RPMI7951 (cell line): ENCODE results near the gene PCBD2. TPM values are rescaled to one million over a fixed set of nuclear protein-coding genes. Genes with fewer than 3 reads are reported as not detected.
"Not testable (repeated sequence)": the region's sequence is repeated elsewhere in the genome, so short reads cannot be mapped to it uniquely, and the experiment has no call there.

Experiments used
- DNase-seq: peaks from one replicate; pipeline ENCODE4 v3.0.0-alpha.2; 2012; ENCODE audit warnings: low read depth
- total RNA-seq: library from RNA; depleted of rRNA; stranded (reverse); fragments of >200 nt; shearing (Covaris generic); gene quantifications from 2 replicates; pipeline ENCODE4 v1.2.3, GENCODE V29; 2014; rRNA removed

The PCBD2 gene
- 4.1 and 4.9 TPM in 2 replicates for total RNA-seq

DNA sequence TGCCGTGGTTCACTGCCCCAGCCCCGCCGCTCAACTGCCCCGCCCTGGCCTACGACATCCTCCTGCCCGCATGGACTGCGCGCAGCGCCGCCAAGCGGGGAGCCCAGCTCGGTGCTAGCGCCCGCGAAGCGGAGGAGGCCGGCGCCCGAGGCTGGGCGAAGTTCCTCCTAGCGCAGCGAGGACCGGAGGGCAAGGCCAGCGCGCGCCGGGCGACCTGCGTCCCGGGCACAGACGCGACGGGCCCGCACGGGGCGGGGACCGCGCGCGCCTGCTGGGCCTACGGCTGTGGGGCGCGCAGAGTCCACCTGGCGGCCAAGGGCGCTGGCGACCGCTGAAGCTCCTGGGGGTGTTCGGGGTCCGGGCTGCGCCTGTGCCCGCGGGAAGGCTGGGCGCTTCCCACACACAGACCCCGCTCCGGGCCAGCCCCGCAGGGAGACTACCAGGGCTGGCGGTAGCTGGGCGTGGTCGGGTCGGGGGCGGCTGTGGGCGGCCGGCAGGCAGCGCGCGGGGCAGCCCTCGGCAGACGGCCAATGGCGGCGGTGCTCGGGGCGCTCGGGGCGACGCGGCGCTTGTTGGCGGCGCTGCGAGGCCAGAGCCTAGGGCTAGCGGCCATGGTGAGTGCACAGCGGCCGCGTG is at the start of gene PCBD2:
PCBD2 (plus strand) TSS at position 522 of the 636 bp plus-strand sequence; CDS start at position 531, 9 bp downstream.
- DNase-seq = peak; percentile 84

DNA sequence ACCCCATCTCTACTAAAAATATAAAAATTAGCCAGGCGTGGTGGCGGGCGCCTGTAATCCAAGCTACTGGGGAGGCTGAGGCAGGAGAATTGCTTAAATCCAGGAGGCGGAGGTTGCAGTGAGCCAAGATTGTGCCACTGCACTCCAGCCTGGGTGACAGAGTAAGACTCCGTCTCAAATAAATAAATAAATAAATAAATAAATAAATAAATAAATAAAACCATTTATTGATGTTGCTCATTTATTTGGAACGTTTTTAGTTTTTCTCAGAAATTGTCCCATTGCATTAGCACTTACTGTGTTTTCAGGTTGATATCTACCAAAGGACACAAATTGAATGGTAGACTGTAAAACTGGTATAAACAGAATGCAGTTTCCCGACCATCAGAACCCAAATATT is 48.5 kb upstream of the PCBD2 start:
- not testable (repeated sequence) for DNase-seq

DNA sequence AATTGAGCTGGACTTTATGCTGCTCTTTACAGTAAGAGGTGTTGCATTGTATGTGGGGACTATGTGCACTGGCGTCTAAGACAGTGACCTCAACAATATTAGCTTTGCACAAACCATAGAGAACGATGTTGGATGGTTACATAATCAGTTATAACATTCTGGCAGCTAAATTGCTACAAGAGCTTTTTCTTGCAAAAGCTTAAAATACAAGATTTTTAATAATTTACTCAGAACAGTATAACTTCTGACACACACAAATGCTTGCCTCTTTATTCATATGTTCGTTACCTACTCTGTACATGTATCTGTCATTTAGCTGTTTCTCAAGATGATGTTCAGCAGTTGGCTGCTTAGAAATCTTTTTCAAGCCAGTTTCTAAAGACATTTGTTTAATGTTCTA is 47.5 kb upstream of the PCBD2 start:
- no peak for DNase-seq

DNA sequence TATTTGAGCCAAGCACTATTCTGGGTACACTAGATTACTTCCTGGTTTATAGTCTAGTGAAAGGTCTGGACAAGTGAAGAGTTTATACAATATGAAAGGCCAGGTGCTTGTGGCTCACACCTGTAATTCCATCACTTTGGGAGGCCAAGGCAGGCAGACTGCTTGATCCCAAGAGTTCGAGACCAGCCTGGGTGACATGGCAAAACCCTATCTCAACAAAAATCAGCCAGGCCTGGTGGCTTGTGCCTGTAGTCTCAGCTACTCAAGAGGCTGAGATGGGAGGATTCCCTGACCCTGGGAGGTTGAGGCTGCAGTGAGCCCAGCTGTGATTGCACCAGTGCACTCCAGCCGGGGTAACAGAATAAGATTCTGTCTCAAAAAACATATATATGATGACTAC is 40.2 kb upstream of the PCBD2 start:
- DNase-seq = no peak

DNA sequence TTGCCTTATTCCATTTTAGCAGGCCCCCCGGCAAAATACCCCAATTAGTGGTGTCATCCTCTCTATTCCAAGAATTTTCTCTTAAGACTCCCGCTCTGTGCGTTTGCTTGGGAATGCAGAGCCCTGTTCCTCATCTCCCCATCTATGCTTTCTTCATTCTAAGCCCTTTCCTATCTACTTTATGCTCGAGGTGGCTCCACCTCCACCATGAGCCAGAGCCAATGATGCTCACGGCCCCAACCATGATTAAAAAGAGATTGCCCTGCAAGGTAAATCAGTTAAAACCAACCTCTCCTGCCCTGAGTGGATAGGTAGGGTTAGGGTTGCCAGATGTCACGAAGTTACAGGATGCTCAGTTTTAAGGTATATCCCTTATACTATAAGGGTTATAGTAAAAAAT is 31.4 kb upstream of the PCBD2 start:
- DNase-seq = peak; percentile 22

DNA sequence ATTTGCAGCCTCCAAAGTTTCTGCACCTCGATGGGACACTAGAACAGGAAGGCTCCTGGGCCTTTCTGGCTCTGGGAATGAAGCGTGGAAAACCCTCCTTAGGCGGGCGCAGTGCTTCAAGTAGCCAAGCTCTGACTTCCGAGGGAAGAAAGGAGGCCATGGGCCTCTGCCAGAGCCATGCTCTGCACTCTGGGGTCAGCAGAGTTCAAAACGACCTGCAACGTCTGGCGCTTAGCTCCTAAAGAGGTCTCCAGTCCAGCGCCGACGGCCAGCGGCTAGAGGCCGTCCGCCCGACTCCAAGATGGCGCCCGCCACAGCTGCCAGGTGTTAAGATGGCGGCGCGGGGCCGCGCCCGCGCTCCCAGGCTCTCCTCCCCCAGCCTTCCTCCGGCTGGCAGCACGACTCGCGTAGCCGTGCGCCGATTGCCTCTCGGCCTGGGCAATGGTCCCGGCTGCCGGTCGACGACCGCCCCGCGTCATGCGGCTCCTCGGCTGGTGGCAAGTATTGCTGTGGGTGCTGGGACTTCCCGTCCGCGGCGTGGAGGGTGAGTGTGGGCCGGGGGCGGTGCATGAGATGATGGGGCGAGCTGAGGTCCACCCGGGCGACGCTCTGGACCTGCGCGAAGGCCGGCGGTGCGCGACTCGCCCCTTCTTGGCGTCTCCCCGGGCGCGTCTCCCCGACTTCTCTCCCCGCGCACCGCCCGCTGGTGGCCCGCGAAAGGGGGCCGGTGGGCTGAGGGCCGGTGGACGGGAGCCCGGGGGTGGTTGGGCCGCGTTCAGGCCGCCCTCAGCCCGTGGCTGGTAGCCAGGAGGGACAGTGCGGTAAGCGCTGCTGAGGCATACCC is 30.7 kb upstream of the PCBD2 start, which contains the start of gene TXNDC15:
TXNDC15 (plus strand) TSS at position 385 of the 844 bp plus-strand sequence; CDS start at position 442, 57 bp downstream.
- peak; percentile 78 for DNase-seq

DNA sequence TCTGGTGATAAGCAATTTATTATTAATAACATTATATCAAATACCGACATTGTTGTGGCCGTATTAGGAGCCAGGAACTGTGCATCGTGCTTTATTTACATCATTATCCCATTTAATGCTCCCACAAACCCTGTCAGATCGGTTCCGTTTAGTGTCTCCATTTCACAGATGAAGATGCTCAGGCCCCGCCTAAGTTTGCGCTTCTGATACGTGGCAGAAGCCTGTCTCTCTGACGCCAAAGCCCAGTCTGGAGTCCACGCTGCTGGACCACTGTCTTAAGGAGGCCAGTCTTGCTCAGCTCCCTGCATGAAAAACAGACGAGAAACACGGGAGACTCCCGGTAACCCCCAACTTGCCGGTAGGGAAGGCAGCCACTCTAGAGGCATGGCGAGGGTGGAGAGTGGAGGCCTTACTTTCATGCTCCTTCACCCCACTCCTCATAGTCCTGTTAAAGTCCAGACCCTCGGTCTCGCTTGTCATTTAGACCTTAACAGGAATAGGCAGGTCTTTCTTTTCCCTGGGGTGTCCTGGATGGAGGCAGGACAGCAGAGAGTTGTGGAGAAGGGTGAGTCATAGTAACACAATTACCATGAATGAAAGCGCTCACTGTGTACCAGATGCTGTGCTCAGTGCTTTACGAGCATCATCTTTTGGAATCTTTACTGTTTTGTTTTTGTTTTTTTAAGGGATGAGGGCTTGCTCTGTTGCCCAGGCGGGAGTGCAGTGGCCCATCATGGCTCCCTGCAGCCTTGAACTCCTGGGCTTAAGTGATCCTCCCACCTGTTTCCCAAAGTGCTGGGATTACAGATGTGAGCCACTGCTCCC is 29.9 kb upstream of the PCBD2 start:
- peak; percentile 86 for DNase-seq

- DNase-seq = no peak
Observed at GRCh38 chr5:134877159-134877558, 27.8 kb upstream of the PCBD2 start.

DNA sequence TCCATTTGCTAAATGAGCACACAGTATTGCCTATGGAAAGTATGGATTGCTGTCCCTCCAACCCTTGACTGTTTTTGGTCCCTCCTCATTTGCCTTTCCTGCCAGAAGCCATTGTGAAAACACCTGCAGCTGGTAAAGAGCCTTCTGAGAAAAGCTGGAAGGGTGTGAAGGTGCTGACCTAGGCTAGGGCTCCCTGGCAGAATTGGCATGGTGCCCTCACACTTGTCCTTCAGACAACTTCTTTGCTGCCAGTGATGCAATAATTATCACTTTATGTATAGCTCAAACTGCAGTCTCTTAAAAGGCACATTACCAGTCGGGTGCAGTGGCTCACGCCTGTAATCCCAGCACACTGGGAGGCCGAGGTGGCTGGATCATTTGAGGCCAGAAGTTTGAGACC is 26.5 kb upstream of the PCBD2 start:
- DNase-seq = no peak

GRCh38 chr5:134879456-134879855 is 25.5 kb upstream of the PCBD2 start:
- no peak for DNase-seq

DNA sequence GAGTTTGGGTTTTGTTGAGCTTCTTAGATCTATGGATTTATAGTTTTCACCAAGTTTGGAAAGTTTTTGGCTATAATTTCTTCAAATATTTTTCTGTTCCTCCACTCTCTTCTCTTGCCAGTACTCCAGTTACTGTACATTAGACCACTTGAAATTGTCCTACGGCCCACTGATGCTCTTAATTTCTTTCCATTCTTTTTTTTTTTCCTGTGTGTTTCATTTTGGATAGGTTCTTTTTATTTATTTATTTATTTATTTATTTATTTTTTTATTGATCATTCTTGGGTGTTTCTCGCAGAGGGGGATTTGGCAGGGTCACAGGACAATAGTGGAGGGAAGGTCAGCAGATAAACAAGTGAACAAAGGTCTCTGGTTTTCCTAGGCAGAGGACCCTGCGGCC is 24.0 kb upstream of the PCBD2 start:
- not testable (repeated sequence) for DNase-seq

- not testable (repeated sequence) for DNase-seq
Observed at GRCh38 chr5:134881711-134882110, 23.2 kb upstream of the PCBD2 start.

DNA sequence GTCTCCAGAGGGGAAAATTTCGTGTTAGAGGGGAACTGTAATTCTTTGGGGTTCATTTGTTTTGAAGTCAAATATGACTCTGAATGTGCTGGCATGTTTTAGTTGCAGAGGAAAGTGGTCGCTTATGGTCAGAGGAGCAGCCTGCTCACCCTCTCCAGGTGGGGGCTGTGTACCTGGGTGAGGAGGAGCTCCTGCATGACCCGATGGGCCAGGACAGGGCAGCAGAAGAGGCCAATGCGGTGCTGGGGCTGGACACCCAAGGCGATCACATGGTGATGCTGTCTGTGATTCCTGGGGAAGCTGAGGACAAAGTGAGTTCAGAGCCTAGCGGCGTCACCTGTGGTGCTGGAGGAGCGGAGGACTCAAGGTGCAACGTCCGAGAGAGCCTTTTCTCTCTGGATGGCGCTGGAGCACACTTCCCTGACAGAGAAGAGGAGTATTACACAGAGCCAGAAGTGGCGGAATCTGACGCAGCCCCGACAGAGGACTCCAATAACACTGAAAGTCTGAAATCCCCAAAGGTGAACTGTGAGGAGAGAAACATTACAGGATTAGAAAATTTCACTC is 17.3 kb upstream of the PCBD2 start:
- DNase-seq = no peak

DNA sequence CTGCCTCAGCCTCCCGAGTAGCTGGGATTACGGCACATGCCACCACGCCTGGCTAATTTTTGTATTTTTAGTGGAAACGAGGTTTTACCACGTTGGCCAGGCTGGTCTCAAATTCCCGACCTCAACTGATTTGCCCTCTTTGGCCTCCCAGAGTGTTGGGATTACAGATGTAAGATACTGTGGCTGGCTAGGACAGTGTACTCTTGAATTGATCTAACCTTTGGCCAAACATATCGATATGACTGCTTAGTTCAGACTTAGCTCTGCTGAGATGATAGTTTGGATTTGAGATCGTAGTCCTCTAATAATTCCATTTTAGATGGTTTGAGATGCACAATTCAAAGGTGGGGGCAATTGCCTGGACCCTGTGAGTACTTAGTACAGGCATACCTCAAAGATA is 15.6 kb upstream of the PCBD2 start:
- no peak for DNase-seq

DNA sequence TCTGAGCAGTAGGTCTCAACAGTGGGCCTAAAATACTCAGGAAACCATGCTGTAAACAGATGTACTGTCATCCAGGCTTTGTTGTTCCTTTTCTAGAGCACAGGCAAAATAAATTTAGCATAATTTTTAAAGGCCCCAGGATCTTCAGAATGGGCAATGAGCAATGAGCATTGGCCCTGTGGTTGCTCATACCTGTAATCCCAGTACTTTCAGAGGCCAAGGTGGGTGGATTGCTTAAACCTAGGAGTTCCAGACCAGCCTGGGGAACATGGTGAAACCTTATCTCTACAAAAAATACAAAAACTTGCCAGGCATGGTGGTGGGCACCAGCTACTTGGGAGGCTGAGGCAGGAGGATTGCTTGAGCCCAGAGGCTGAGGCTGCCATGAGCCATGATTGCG is 13.5 kb upstream of the PCBD2 start:
- no peak for DNase-seq

- DNase-seq = no peak
Observed at GRCh38 chr5:134892282-134892681, 12.6 kb upstream of the PCBD2 start.

- no peak for DNase-seq
Observed at GRCh38 chr5:134892926-134893325, 12.0 kb upstream of the PCBD2 start.

DNA sequence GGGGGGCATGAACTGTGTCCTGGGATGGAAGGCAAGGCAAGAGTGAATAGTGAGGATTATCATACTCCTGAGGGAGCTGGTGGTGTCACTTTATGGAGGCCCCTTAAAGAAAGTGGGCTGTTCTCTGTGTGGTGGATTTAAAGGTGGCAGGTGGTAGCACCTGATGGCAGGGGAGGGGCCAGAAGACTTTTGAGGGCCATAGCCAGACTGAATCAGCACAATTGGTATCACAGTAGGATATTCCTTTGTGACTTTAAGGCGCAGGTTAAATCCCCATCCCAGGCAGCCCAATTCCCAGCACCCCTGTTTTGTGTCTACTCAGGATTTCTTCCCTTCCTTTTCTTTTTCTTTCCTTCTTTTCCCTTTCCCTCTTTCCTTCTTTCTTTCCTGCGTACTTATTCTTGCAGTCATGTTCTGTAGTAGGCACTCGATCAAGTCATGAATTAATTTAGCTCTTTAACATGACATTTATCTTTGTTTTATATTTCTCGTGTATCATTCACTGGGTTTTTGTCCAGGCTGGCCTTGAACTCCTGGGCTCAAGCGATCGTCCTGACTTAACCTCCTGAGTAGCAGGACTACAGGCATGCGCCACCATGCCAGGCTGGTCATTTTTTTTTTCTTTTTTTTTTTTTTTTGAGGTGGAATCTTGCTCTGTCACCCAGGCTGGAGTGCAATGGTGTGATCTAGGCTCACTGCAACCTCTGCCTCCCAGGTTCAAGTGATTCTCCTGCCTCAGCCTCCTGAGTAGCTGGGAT is 11.0 kb upstream of the PCBD2 start:
- DNase-seq = no peak

DNA sequence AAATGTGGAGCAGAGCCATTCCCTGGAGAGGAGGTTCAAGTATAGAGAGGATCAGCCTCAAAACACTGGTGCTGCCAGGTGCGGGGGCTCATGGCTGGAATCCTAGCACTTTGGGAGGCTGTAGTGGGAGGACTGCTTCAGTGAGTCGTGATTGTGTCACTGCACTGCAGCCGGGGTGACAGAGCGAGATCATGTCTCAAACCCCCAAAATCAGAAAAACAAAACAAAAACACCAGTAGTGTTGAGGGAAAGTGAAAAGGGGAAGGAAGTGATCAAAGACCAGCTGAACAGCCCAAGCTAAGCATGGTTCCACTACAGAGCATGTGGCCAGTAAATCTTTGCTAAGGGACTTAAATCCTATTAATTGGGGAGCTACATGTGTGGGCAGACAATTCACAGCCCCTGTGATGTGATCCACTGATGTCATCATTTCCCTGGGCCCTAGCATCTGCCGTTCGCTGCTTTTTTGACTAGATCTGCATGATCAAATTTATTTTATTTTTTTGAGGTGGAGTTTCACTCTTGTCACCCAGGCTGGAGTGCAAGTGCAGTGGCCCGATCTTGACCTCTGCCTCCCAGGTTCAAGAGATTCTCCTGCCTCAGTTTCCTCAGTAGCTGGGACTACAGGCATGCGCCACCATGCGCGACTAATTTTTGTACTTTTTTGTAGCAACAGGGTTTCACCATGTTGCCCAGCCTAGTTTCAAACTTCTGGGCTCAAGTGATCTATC is 2.7 kb upstream of the PCBD2 start:
- no peak for DNase-seq

DNA sequence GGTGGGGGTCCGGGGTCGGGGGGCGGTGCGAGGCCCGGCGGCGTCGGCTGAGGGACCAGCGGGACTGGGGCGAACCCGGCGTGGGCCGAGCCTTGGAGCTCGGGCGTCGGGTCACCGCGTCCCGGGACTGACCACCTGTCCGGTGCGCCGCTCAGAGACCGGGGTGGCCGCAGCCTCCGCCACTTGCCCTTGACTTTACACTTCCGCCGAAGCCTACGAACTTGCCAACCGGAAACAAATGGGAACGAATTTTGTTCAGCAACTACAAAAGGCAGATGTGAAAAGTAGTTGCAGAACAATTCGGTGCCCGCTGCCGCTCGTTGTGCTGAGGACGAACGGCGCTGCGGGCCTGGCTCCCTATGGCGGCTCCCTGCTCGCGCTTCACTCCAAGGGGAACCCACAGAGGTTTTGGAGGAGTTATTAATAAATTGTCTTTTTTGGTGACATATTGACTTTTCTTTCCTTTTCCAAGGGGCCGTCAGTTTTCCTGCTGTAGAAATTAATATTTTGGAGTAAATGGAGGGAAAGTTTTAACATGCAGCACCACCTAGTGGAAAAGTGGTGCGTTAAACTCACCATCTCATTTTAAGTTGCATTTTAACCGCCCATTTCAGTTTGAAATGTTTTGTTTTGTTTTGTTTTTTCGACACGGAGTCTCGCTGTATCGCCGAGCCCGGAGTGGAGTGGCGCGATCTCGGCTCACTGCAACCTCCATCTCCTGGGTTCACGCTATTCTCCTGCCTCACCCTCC is 490 bp downstream of the PCBD2 start:
- DNase-seq = peak; percentile 68
